GM12891 (cell line): Measurements from ENCODE around the gene SPTA1.

Source experiments
- POLR2A ChIP-seq: IDR thresholded peaks from 2 replicates; pipeline ENCODE4 v1.6.1; 2011; ENCODE audit warnings: low read depth, low read length, control low read depth
- POLR2AphosphoS5 ChIP-seq: IDR thresholded peaks from 2 replicates; pipeline ENCODE4 v1.6.1; 2011; ENCODE audit warnings: low read depth, low read length, control low read depth

- TF ChIP-seq POLR2AphosphoS5: no peak
- no peak for TF ChIP-seq POLR2A
These were observed 109.0 kb downstream of the SPTA1 start for GRCh38 chr1:158577561-158577960.
